GM23338 (cell line): ENCODE data around the gene RFX2. TPM values are rescaled to one million over a fixed set of nuclear protein-coding genes. Genes with fewer than 3 reads are reported as not detected.

ENCODE experiments used
- ATAC-seq: fragments of 200-7000 bp; cut with Tn5 transposase; 3 replicates; pipeline ENCODE4 v1.9.1; 2020
- DNase-seq: peaks from one replicate; pipeline ENCODE4 v3.0.0-alpha.2; 2015; ENCODE audit warnings: low spot score
- H2AFZ ChIP-seq: fragments of 200-600 bp; sonication (generic); 2 replicates; pipeline ENCODE4 v1.8.0; 2016; ENCODE audit warnings: antibody characterized with exemption, mild to moderate bottlenecking, moderate library complexity
- H3F3A ChIP-seq: fragments of 200-600 bp; sonication (generic); replicated peaks from 2 replicates; pipeline ENCODE4 v1.8.0; 2017; ENCODE audit warnings: antibody characterized with exemption, mixed run types, low read depth
- H3K27ac ChIP-seq: fragments of 200-600 bp; sonication (generic); 2 replicates; pipeline ENCODE4 v1.6.1; 2016; ENCODE audit warnings: low read depth
- H3K27me3 ChIP-seq: fragments of 200-600 bp; sonication (generic); 2 replicates; pipeline ENCODE4 v1.8.0; 2016; ENCODE audit warnings: mild to moderate bottlenecking, mixed run types, moderate library complexity; ENCODE audit not compliant: insufficient read depth
- H3K36me3 ChIP-seq: fragments of 200-600 bp; sonication (generic); 2 replicates; pipeline ENCODE4 v1.8.0; 2016; ENCODE audit warnings: mild to moderate bottlenecking; ENCODE audit not compliant: insufficient read depth
- H3K4me1 ChIP-seq: fragments of 200-600 bp; sonication (generic); 2 replicates; pipeline ENCODE4 v1.8.0; 2016; ENCODE audit warnings: mild to moderate bottlenecking, moderate library complexity; ENCODE audit not compliant: insufficient read depth
- H3K4me2 ChIP-seq: fragments of 200-600 bp; sonication (generic); 2 replicates; pipeline ENCODE4 v1.7.1; 2017; ENCODE audit warnings: mixed run types
- H3K4me3 ChIP-seq: fragments of 200-600 bp; sonication (generic); 2 replicates; pipeline ENCODE4 v1.6.1; 2016; ENCODE audit warnings: mixed run types
- H3K79me2 ChIP-seq: fragments of 200-600 bp; sonication (generic); replicated peaks from 2 replicates; pipeline ENCODE4 v1.8.0; 2017; ENCODE audit warnings: mild to moderate bottlenecking; ENCODE audit not compliant: insufficient read depth
- H3K9me2 ChIP-seq: fragments of 200-600 bp; sonication (generic); 2 replicates; pipeline ENCODE4 v1.8.0; 2017; ENCODE audit not compliant: insufficient read depth
- H4K20me1 ChIP-seq: fragments of 200-600 bp; sonication (generic); replicated peaks from 2 replicates; pipeline ENCODE4 v1.8.0; 2017; ENCODE audit warnings: mild to moderate bottlenecking; ENCODE audit not compliant: insufficient read depth
- H3K27ac Mint-ChIP-seq: 2 replicates; pipeline ENCODE4 v1.8.0; 2020; ENCODE audit warnings: inconsistent platforms, mild to moderate bottlenecking, moderate library complexity, mixed read lengths
- H3K27me3 Mint-ChIP-seq: 3 replicates; pipeline ENCODE4 v1.8.0; 2022; ENCODE audit warnings: low read depth, mild to moderate bottlenecking, moderate library complexity, mixed read lengths, inconsistent platforms; ENCODE audit not compliant: insufficient read depth, poor library complexity
- H3K36me3 Mint-ChIP-seq: 3 replicates; pipeline ENCODE4 v1.8.0; 2021; ENCODE audit warnings: low read depth, mild to moderate bottlenecking, inconsistent platforms, moderate library complexity, mixed read lengths
- H3K4me1 Mint-ChIP-seq: 3 replicates; pipeline ENCODE4 v1.8.0; 2020; ENCODE audit warnings: mild to moderate bottlenecking, inconsistent platforms, mixed read lengths
- H3K4me3 Mint-ChIP-seq: 3 replicates; pipeline ENCODE4 v1.8.0; 2021; ENCODE audit warnings: moderate library complexity, mild to moderate bottlenecking, inconsistent platforms, mixed read lengths
- H3K9me3 Mint-ChIP-seq: 3 replicates; pipeline ENCODE4 v1.8.0; 2020; ENCODE audit warnings: moderate library complexity, mild to moderate bottlenecking, inconsistent platforms, mixed read lengths
- EZH2phosphoT487 ChIP-seq: fragments of 200-600 bp; sonication (generic); IDR thresholded peaks from one replicate; pipeline ENCODE4 v1.8.1; 2018; ENCODE audit warnings: antibody characterized with exemption; ENCODE audit not compliant: unreplicated experiment
- JUNB ChIP-seq: IDR thresholded peaks from one replicate; pipeline ENCODE4 v1.6.1; 2016; ENCODE audit warnings: antibody characterized with exemption; ENCODE audit not compliant: unreplicated experiment
- NANOG ChIP-seq: IDR thresholded peaks from 2 replicates; pipeline ENCODE4 v1.6.1; 2016; ENCODE audit warnings: antibody characterized with exemption, borderline replicate concordance
- POLR2AphosphoS5 ChIP-seq: IDR thresholded peaks from 2 replicates; pipeline ENCODE4 v1.6.1; 2016; ENCODE audit warnings: antibody characterized with exemption, low read depth
- STAT1 ChIP-seq: IDR thresholded peaks from one replicate; pipeline ENCODE4 v1.6.1; 2016; ENCODE audit warnings: antibody characterized with exemption; ENCODE audit not compliant: unreplicated experiment
- polyA plus RNA-seq: library from polyadenylated mRNA; unstranded; fragments of >200 nt; fragmentation: Nextera tagmentation; extraction: Ambion mirVana; gene quantifications from 2 replicates; pipeline ENCODE4 v1.2.1, GENCODE V29; 2016
- total RNA-seq: library from RNA; depleted of rRNA; stranded (reverse); fragments of >200 nt; shearing (Covaris generic); gene quantifications from 2 replicates; pipeline ENCODE4 v1.2.3, GENCODE V29; 2014
- TF ChIP-seq, protein P1 (sequence below): fragments of 250-450 bp; sonication (Bioruptor Pico); IDR thresholded peaks from 2 replicates; pipeline ENCODE4 v1.5.0; 2020; ENCODE audit warnings: mild to moderate bottlenecking, moderate library complexity
- TF ChIP-seq, protein P2 (sequence below): IDR thresholded peaks from one replicate; pipeline ENCODE4 v1.6.1; 2018; ENCODE audit warnings: antibody characterized with exemption; ENCODE audit not compliant: unreplicated experiment

RFX2 gene
- total and polyA plus RNA-seq, 2 experiments from 2014 or later: 4.6 to 13.0 TPM

DNA sequence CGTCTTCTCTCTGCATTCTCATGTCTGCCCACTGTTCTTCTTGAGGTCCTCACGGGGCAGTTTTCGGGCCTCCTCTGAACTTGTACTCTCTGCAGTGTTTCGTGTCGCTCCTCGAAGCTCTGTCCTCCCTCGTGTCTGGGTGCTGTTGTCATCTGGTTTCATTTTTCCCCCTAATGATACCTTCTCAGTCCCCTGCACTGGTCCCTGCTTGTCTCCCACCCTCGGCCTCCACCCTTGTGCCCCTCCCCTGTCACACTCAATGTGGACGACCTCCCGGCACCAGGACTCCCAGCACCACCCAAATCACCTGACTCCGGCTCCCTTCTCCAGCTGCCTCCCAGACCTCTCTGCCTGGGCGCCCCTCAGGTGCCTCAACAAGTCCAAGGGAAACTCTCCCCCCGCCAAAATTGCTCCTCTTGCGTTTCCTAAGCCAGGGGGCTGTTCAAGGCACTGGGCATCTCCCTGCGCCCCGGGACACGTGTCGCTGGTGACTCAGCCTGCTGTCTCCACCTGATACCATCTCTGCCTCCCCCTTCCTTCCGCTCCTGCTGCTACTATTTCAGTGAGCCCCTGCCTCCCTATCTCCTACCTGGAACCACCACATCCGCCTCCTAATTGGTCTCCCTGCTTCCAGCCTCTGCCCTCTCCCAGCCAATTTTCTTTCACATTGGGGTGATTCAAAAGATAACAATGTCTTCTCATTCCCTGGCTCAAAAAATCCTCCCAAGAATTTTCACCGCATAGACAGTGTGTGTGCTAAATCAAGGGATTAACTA lies 49.5 kb downstream of the RFX2 start:
- no peak overlapping the region for H3K27ac Mint-ChIP-seq
- H3K4me1 Mint-ChIP-seq: peaks cover 24% of the 10 kb centered on the region
- DNase-seq (no peak), ATAC-seq (no peak)
- peaks cover 26% of the 10 kb centered on the region for H3K27me3 Mint-ChIP-seq
- no peaks in the 10 kb centered on the region for H4K20me1 ChIP-seq
- H3K36me3 ChIP-seq: no peaks in the 10 kb centered on the region
- no peak overlapping the region; the same call in 2 of the 3 replicates for H3K4me3 Mint-ChIP-seq
- no peaks in the 10 kb centered on the region for H3K79me2 ChIP-seq
- H3K4me3 ChIP-seq: no peak overlapping the region
- H3K36me3 Mint-ChIP-seq: no peaks in the 10 kb centered on the region
- no peaks in the 10 kb centered on the region for H3K4me1 ChIP-seq
- TF ChIP-seq JUNB (no peak), EZH2phosphoT487 (no peak), POLR2AphosphoS5 (no peak), NANOG (no peak), STAT1 (no peak)
- TF ChIP-seq, protein P1, sequence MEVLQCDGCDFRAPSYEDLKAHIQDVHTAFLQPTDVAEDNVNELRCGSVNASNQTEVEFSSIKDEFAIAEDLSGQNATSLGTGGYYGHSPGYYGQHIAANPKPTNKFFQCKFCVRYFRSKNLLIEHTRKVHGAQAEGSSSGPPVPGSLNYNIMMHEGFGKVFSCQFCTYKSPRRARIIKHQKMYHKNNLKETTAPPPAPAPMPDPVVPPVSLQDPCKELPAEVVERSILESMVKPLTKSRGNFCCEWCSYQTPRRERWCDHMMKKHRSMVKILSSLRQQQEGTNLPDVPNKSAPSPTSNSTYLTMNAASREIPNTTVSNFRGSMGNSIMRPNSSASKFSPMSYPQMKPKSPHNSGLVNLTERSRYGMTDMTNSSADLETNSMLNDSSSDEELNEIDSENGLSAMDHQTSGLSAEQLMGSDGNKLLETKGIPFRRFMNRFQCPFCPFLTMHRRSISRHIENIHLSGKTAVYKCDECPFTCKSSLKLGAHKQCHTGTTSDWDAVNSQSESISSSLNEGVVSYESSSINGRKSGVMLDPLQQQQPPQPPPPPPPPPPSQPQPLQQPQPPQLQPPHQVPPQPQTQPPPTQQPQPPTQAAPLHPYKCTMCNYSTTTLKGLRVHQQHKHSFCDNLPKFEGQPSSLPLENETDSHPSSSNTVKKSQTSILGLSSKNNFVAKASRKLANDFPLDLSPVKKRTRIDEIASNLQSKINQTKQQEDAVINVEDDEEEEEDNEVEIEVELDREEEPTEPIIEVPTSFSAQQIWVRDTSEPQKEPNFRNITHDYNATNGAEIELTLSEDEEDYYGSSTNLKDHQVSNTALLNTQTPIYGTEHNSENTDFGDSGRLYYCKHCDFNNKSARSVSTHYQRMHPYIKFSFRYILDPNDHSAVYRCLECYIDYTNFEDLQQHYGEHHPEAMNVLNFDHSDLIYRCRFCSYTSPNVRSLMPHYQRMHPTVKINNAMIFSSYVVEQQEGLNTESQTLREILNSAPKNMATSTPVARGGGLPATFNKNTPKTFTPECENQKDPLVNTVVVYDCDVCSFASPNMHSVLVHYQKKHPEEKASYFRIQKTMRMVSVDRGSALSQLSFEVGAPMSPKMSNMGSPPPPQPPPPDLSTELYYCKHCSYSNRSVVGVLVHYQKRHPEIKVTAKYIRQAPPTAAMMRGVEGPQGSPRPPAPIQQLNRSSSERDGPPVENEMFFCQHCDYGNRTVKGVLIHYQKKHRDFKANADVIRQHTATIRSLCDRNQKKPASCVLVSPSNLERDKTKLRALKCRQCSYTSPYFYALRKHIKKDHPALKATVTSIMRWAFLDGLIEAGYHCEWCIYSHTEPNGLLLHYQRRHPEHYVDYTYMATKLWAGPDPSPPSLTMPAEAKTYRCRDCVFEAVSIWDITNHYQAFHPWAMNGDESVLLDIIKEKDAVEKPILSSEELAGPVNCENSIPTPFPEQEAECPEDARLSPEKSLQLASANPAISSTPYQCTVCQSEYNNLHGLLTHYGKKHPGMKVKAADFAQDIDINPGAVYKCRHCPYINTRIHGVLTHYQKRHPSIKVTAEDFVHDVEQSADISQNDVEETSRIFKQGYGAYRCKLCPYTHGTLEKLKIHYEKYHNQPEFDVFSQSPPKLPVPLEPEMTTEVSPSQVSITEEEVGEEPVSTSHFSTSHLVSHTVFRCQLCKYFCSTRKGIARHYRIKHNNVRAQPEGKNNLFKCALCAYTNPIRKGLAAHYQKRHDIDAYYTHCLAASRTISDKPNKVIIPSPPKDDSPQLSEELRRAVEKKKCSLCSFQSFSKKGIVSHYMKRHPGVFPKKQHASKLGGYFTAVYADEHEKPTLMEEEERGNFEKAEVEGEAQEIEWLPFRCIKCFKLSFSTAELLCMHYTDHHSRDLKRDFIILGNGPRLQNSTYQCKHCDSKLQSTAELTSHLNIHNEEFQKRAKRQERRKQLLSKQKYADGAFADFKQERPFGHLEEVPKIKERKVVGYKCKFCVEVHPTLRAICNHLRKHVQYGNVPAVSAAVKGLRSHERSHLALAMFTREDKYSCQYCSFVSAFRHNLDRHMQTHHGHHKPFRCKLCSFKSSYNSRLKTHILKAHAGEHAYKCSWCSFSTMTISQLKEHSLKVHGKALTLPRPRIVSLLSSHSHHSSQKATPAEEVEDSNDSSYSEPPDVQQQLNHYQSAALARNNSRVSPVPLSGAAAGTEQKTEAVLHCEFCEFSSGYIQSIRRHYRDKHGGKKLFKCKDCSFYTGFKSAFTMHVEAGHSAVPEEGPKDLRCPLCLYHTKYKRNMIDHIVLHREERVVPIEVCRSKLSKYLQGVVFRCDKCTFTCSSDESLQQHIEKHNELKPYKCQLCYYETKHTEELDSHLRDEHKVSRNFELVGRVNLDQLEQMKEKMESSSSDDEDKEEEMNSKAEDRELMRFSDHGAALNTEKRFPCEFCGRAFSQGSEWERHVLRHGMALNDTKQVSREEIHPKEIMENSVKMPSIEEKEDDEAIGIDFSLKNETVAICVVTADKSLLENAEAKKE (CRISPR knock-in tag): no peak
- TF ChIP-seq, protein P2, sequence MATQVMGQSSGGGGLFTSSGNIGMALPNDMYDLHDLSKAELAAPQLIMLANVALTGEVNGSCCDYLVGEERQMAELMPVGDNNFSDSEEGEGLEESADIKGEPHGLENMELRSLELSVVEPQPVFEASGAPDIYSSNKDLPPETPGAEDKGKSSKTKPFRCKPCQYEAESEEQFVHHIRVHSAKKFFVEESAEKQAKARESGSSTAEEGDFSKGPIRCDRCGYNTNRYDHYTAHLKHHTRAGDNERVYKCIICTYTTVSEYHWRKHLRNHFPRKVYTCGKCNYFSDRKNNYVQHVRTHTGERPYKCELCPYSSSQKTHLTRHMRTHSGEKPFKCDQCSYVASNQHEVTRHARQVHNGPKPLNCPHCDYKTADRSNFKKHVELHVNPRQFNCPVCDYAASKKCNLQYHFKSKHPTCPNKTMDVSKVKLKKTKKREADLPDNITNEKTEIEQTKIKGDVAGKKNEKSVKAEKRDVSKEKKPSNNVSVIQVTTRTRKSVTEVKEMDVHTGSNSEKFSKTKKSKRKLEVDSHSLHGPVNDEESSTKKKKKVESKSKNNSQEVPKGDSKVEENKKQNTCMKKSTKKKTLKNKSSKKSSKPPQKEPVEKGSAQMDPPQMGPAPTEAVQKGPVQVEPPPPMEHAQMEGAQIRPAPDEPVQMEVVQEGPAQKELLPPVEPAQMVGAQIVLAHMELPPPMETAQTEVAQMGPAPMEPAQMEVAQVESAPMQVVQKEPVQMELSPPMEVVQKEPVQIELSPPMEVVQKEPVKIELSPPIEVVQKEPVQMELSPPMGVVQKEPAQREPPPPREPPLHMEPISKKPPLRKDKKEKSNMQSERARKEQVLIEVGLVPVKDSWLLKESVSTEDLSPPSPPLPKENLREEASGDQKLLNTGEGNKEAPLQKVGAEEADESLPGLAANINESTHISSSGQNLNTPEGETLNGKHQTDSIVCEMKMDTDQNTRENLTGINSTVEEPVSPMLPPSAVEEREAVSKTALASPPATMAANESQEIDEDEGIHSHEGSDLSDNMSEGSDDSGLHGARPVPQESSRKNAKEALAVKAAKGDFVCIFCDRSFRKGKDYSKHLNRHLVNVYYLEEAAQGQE: no peak
- no peak overlapping the region for H3K27ac ChIP-seq
- no peak overlapping the region for H3K4me2 ChIP-seq
- no peaks in the 10 kb centered on the region for H3K27me3 ChIP-seq
- H3F3A ChIP-seq: no peaks in the 10 kb centered on the region
- no peak overlapping the region for H2AFZ ChIP-seq
- no peaks in the 10 kb centered on the region; the same call in 2 of the 3 replicates for H3K9me3 Mint-ChIP-seq
- H3K9me2 ChIP-seq: no peaks in the 10 kb centered on the region
